Dermis microvascular lymphatic vessel endothelial cell (primary cell): ENCODE results near the gene INSC. TPM values are rescaled to one million over a fixed set of nuclear protein-coding genes. Genes with fewer than 3 reads are reported as not detected.

Experiments used
- DNase-seq, 2 donors: peaks; one replicate each; pipeline versions ENCODE4 v3.0.0 to v3.0.0-alpha.2; 2010; ENCODE audit warnings: low read depth in 2 of 2
- total RNA-seq: library from RNA; depleted of rRNA; stranded (reverse); fragments of >200 nt; gene quantifications from 2 replicates; pipeline ENCODE4 v1.2.1, GENCODE V29; 2014

The INSC gene
- total RNA-seq, 1 donor from 2014 or later, result not detected

DNA sequence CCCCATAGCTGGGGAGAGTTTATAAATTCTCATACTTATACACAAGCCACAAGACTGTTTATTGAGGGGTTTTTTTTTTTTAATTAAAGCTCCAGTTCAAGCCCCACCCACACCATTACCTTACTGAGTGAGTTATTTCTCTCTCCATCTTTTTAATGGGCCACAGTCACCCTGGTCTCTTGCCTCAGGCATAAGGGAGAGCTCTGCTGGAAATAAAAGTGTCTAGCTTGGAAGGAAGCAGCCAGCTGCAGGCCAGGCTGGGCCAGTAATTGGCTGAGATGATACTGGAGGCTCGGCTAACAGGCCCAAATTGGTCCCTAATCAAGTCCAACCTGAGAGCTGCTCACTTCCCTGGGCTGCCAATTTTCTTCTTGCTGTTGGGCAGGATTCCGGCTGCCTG, 174.1 kb downstream of the INSC start:
- no peak for DNase-seq

GRCh38 chr11:15289723-15290122, 175.0 kb downstream of the INSC start:
- no peak for DNase-seq

GRCh38 chr11:15291885-15292284, 177.2 kb downstream of the INSC start:
- DNase-seq, result no peak

DNA sequence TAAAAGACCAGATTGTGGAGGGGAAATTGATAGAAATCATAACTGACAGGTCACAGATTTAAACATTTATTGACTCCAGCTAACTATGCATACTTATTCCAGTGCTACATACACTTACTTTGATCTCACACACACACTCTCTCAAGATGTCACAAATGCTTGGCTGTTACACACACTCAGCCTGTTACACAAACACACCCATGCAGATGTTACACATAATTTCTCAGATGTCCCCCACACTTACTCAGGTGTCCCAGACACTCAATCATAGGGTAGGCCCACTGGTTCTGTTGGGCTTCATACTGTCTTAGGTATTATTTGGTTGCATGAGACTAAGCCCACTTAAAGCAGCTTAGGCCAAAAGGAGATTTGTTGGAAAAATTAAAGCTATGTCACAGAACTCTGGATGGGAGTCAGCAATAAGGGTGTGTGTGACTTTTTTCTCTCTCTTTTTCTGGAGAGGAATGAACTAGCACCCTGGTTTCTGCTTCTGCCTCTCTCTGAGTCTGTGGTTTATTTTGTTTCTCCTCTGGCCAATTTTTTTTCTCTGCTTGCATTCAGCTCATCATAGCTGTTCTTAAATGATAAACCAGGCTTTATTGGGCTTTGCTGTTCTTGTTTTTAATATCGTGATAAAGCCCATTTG, 179.4 kb downstream of the INSC start:
- no peak for DNase-seq

DNA sequence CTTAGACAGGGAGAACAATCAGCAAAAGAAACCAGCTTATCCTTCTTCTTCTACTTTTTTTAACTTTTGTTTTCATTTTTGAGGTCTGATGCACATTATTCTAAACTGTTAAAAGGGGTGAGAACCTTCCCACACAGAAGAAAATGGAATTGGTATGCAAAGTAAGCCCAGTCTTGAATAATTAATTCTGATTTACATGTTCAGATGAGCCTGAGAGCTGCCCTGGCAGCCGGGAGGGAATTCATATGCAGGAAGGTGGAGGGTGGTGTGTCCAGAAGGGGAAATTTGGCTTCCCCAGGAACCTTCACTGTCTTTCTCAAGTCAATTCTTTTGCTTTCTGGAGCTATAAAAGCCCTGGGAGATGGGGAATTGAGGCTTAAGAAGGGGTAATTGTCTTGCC, 181.0 kb downstream of the INSC start:
- DNase-seq, result no peak

Other genes with a start within 250 kb of the INSC start
- gene CYP2R1, start 222.7 kb upstream of the INSC start, total RNA-seq, result 6.8 and 9.0 TPM in 2 replicates
- not detected in 2 replicates for gene CALCA, start 142.6 kb upstream of the INSC start, total RNA-seq
- not detected in 2 replicates for gene CALCB, start 41.3 kb upstream of the INSC start, total RNA-seq